ENCODE results near the gene MED27.
"Not testable (repeated sequence)": the region's sequence is repeated elsewhere in the genome, so short reads cannot be mapped to it uniquely, and the experiment has no call there.

Gene MED27

DNA sequence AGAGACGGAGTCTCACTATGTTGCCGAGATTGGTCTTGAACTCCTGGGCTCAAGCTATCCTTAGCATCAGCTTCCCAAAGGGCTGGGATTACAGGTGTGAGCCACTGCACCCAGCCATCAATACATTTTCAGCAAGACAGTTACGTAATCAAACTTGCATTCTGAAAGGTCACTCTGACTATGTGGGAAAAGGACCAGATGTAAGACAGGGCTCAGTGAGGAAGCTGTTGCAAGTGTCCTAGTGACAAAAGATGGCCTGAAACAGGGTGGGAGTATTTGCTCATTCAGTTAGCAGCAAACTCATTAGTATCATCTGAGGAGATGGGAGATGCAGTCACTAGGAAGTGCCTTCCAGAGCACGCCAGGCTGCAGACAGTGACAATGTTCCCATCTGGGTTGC is 16.9 kb downstream of the MED27 start:
- H3K27ac Mint-ChIP-seq, result no peak overlapping the region
- no peak overlapping the region for H3K4me3 Mint-ChIP-seq
- ATAC-seq, result no peak
- H3K4me1 Mint-ChIP-seq, result peaks cover 20% of the 10 kb centered on the region
- peaks cover 72% of the 10 kb centered on the region for H3K36me3 Mint-ChIP-seq
- H3K9me3 Mint-ChIP-seq, result peaks cover 3% of the 10 kb centered on the region
- no peaks in the 10 kb centered on the region for H3K27me3 Mint-ChIP-seq

DNA sequence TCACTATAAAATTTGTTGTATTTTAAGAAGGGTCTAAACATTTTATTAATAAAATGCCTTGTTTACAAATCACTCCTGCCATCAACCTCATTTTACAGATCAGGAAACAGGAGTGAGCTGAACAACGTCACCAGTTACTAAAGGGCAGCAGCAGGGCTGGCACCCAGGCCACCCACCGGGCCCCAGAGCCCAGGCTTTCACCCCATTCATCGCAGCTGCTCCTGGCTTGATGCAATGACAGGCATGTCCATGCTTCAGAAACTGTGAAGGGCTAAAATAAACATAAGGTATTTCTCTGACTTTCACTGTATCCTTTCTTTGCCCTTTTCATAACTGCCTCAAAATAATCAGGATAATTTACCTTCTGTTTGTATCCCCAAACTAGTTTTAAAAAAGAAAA is 18.1 kb downstream of the MED27 start:
- H3K27me3 Mint-ChIP-seq, result no peaks in the 10 kb centered on the region
- ATAC-seq, result no peak
- H3K4me1 Mint-ChIP-seq, result peaks cover 19% of the 10 kb centered on the region
- H3K27ac Mint-ChIP-seq, result no peak overlapping the region
- no peak overlapping the region for H3K4me3 Mint-ChIP-seq
- peaks cover 3% of the 10 kb centered on the region for H3K9me3 Mint-ChIP-seq
- H3K36me3 Mint-ChIP-seq, result peaks cover 65% of the 10 kb centered on the region

DNA sequence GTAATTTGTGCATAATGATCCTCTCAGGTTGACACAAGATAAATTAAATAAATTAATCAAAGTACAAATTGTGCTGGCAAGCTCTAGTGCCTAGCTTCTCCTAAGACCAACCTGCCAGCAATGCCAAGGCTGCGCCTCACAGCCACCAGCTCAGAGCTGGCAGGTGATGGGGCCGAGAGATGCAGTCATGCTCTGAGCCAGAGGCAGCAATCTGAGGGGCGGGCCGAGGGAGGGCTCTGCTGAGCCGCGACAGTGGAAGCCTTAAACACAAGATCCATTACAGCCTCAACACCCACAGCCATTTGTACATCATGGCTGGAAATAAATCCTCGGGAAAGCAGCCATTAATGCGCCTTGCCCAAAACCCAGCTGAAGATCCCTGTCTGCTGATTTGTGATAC is 20.3 kb downstream of the MED27 start:
- H3K4me1 Mint-ChIP-seq, result peaks cover 26% of the 10 kb centered on the region
- no peak for ATAC-seq
- H3K27ac Mint-ChIP-seq, result no peak overlapping the region
- no peaks in the 10 kb centered on the region for H3K27me3 Mint-ChIP-seq
- peaks cover 50% of the 10 kb centered on the region for H3K36me3 Mint-ChIP-seq
- no peak overlapping the region for H3K4me3 Mint-ChIP-seq
- H3K9me3 Mint-ChIP-seq, result peaks cover 3% of the 10 kb centered on the region

DNA sequence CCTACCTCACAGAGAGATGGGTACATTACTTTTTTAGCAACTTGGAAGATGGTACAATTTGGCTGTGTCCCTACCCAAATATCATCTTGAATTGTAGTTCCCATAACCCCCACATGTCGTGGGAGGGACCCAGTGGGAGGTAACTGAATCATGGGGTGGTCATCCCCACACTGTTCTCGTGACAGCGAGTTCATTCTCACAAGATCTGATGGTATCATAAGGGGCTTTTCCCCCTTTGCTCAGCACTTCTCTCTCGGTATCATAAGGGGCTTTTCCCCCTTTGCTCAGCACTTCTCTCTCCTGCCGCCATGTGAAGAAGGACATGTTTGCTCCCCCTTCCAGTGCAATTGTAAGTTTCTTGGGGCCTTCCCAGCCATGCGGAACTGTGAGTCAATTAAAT is 21.4 kb downstream of the MED27 start:
- H3K27me3 Mint-ChIP-seq, H3K27ac Mint-ChIP-seq, H3K9me3 Mint-ChIP-seq, H3K4me3 Mint-ChIP-seq, ATAC-seq: not testable (repeated sequence)
- Mint-ChIP-seq H3K4me1 (peaks cover 29% of the 10 kb centered on the region), H3K36me3 (peaks cover 41% of the 10 kb centered on the region)

DNA sequence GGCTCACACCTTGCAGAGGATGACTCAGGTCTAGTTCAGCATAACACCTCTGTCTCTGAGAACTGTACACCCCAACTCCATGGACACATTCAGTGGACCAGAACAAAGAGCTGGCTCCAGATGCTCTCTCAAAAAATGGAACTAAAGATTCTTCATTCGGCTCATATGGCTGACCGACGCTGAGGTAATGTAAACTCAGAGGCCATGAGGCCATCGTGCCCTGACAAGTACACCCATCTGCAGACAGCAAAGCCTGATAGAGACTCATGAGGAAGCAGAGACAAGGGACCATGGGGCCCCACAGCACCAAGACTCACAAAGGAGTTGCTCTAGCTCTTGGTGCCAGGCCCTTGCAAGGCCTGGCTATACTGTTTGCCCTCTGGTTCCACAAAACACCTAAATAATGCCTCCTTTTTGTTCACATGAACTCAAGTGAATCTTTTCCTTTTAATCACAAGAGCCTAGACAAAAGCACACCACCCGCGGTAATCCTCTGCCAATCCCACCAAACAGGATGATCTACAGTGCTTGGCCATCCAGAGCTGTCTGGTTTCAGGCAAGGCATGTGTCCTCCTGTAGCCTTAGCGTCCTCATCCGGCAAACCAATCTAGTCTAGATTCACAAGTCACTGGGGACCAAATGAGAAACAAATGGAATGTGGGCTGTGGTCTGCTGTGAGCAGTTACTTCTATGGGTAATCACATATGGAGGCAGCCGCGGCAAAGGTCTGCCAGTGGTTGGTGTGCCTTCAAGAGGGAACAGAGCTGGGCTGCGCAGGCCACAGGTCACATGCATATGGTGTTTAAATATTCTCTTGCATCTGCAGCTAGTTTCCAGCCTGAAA is 22.7 kb downstream of the MED27 start:
- no peak for ATAC-seq
- Mint-ChIP-seq H3K4me3 (no peak overlapping the region), H3K36me3 (peaks cover 36% of the 10 kb centered on the region)

DNA sequence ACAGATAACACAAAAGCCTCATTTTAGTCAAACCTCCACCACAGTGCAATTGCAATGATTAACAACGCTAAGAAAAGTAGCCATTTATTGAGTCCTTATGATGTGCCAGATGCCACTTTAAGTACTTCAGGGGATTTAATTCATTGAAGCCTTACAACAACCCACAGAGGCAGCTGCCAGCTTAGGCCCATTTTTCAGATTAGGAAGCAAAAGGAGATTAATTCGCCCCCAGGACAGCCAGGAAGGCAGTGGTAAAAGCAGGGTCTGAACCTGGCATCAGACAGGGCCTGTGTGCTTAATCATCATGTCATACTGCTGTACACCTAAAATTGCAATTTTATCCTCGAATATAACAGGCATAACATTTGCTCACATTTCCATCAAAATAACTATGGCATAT is 23.9 kb downstream of the MED27 start:
- Mint-ChIP-seq H3K27ac (no peak overlapping the region), H3K9me3 (peaks cover 3% of the 10 kb centered on the region), H3K27me3 (no peaks in the 10 kb centered on the region), H3K36me3 (peaks cover 29% of the 10 kb centered on the region), H3K4me1 (peaks cover 22% of the 10 kb centered on the region), H3K4me3 (no peak overlapping the region)
- no peak for ATAC-seq

More for the DNA sequence above, 22.7 kb downstream of the MED27 start:
- Mint-ChIP-seq H3K9me3 (peaks cover 3% of the 10 kb centered on the region), H3K27me3 (no peaks in the 10 kb centered on the region), H3K4me1 (peaks cover 25% of the 10 kb centered on the region), H3K27ac (no peak overlapping the region)

DNA sequence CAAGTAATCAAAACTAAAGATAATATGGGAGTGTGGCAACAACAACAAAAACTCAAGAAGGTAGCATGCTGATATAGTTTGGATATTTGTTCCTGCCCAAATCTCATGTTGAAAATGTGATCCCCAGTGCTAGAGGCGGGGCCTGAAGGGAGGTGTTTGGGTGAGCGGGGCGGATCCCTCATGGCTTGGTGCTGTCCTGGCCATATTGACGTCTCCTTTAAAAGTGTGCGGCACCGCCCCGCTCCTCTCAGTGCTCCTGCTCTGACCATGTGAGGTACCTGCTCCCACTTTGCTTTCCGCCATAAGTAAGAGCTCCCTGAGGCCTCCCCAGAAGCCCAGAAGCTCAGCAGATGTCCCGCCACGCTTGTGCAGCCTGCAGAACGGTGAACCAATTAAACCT is 25.6 kb downstream of the MED27 start:
- Mint-ChIP-seq H3K9me3 (peaks cover 3% of the 10 kb centered on the region), H3K27ac (no peak overlapping the region), H3K4me1 (peaks cover 31% of the 10 kb centered on the region), H3K36me3 (peaks cover 26% of the 10 kb centered on the region), H3K27me3 (no peaks in the 10 kb centered on the region), H3K4me3 (no peak overlapping the region)
- no peak for ATAC-seq

DNA sequence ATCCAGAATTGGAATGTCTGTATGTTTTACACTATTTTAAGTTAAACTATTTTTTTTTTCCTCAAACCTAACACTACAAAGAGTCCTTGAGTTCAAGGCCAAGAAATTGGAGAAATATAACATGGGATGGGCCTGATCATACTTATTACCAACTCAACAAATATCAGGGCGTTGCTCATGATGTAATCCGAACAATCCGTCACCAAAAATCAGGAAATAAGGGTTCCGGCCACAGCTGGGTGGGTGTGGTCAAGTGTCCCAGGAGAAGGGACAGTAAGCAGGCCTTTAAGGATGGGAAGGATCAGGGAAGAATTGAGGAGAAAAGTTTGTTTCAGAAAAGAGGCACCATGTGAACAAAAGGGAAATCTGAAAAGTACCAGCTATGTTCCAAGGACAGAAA is 29.8 kb downstream of the MED27 start:
- Mint-ChIP-seq H3K4me3 (no peak overlapping the region), H3K4me1 (peaks cover 24% of the 10 kb centered on the region), H3K27me3 (no peaks in the 10 kb centered on the region), H3K27ac (no peak overlapping the region), H3K9me3 (no peaks in the 10 kb centered on the region), H3K36me3 (peaks cover 20% of the 10 kb centered on the region)
- ATAC-seq, result no peak

DNA sequence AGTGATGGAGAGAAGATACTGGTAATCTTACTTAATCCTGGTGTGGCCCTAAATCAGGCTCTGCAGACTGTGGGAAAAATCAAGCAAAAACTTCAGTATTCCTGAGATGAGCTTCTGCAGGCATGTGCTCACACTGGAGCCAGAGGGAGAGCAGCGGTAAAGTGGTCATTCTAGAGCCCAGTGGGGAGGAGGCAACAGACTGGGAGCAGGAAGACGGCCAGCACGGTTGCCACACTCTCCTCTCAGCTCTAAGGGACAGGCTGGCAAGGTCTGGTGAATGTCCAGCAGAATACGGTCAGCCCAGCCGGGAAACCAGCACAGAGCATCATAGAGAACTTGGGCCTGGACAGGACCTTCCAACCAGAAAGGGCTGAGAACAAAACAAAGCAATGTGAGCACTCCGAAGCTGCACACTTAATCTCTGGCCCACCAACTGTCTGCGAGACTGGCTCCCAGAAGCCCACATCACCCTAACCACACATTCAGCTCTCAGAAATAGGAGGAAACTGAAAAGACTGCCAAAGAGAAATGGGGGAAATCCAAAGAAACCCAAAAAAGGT is 30.3 kb downstream of the MED27 start:
- H3K9me3 Mint-ChIP-seq, result no peaks in the 10 kb centered on the region
- H3K27me3 Mint-ChIP-seq, result no peaks in the 10 kb centered on the region
- no peak overlapping the region for H3K27ac Mint-ChIP-seq
- H3K36me3 Mint-ChIP-seq, result peaks cover 20% of the 10 kb centered on the region
- no peak for ATAC-seq
- peaks cover 19% of the 10 kb centered on the region for H3K4me1 Mint-ChIP-seq
- no peak overlapping the region for H3K4me3 Mint-ChIP-seq

DNA sequence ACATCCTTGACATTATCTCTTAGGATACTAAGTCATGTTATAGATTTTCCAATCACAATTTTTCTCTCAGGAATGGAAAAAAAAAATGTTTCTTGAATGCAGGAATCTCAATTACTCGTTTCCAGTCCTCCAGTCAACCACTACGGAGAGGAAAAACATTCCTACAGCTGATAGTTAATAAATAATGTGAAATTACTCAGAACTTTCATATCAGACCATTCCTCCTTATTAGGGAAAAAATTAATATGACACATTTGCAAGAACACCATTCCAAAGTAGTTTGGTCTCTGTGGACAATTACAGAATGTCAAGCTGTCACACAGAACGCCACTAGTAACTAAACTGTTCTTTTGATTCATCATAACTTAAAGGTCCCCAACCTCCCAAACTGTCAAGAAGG is 31.5 kb downstream of the MED27 start:
- peaks cover 15% of the 10 kb centered on the region for H3K4me1 Mint-ChIP-seq
- H3K4me3 Mint-ChIP-seq, result no peak overlapping the region

DNA sequence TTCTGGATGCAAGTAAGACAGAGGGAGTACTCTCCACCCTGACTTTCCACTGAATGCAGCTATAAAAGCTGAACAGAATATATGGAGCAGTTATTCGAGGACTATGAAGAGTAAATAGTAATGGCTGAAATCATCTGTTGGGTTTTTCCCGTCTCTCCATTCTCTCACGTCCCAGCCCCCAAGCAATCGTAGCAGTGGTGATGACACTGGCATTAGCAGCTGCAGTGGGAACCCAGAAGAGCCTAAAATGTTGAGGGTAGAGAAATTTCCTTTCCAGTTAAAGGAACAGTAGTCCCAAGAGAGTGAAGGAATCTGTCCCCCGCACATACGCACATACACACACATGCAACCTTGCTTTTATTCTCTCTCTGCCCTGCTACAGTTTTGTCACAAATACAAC is 33.2 kb downstream of the MED27 start:
- ATAC-seq, result no peak
- H3K36me3 Mint-ChIP-seq, result peaks cover 26% of the 10 kb centered on the region
- no peaks in the 10 kb centered on the region for H3K9me3 Mint-ChIP-seq
- H3K27me3 Mint-ChIP-seq, result no peaks in the 10 kb centered on the region
- H3K4me3 Mint-ChIP-seq, result no peak overlapping the region
- peaks cover 15% of the 10 kb centered on the region for H3K4me1 Mint-ChIP-seq
- H3K27ac Mint-ChIP-seq, result no peak overlapping the region

More for the DNA sequence above, 31.5 kb downstream of the MED27 start:
- H3K36me3 Mint-ChIP-seq, result peaks cover 20% of the 10 kb centered on the region
- no peaks in the 10 kb centered on the region for H3K9me3 Mint-ChIP-seq
- H3K27ac Mint-ChIP-seq, result no peak overlapping the region
- H3K27me3 Mint-ChIP-seq, result no peaks in the 10 kb centered on the region
- ATAC-seq, result no peak

DNA sequence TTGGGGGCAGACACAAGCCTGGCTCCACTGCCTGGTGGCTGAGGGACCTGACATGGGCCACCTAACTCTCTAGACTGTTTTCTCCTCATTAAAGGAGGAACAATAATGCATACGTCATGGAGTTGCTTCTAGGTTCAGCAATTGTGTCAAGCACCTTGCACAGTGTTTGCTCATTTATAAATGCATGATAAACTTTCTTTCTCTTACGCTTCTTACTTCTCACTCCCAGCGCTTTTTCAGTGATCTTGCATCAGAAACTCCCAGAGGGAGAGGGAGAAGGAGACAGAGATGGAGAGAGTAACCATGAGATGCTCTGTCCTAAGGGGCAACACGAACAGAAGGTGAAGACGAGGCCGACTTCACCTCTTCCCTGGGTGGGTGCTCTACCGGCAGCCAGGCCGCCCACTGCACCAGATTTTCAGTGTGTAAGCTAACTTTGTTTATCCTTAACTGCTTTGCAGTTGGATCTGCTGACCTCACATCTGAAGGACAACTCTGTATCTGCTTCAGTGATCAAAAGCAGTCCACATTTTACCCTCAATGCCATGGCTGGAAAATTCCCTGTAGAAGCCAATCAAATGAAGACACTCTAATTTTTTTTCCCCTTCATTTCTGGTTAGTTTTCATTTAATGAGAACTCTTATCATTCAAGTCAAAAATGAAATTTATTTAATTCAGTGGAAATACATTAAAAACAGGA is 35.3 kb downstream of the MED27 start:
- ATAC-seq, result no peak
- Mint-ChIP-seq H3K36me3 (peaks cover 21% of the 10 kb centered on the region), H3K4me1 (peaks cover 16% of the 10 kb centered on the region), H3K27me3 (no peaks in the 10 kb centered on the region), H3K27ac (no peak overlapping the region), H3K9me3 (no peaks in the 10 kb centered on the region), H3K4me3 (no peak overlapping the region)

DNA sequence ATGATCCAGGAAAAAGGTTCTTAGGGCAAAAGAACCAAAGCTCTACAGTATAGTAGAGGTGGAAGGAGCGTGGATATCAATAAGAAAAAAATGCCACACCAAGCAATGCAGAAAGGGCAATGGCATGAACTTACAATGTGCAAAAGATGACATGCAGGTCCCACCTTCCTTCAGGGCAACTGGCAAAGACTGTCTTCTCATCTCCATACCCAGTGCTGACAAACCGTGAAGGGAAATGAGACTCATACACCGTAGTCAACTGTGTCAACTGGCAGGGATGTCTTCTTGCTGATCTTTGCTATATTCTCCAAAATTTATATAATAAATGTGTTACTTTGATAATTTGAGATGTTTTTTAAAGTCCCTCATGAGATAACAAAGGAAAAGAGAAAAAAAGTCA is 36.0 kb downstream of the MED27 start:
- no peaks in the 10 kb centered on the region for H3K27me3 Mint-ChIP-seq

DNA sequence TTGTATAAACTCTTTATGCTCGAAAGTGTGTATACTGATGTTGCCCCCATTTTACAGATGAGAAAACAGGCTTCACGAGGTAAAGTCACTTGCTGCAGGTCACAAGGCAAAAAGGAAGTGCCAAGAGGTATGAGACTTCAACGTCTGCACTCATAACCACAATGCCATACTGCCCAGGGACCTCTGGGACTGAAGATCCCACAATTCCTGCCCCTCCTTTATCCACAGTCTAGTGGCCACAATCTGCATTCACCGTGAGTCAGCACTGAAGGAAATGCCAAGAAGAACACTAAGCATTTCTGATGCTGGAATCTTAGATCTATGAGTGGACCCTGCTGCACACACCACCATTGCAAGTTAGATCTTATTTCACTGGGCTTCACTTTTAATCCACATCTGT is 37.3 kb downstream of the MED27 start:
- Mint-ChIP-seq H3K9me3 (no peaks in the 10 kb centered on the region), H3K4me3 (no peak overlapping the region), H3K27me3 (no peaks in the 10 kb centered on the region), H3K27ac (no peak overlapping the region), H3K4me1 (peaks cover 6% of the 10 kb centered on the region), H3K36me3 (peaks cover 12% of the 10 kb centered on the region)
- no peak for ATAC-seq

More for the DNA sequence above, 36.0 kb downstream of the MED27 start:
- no peaks in the 10 kb centered on the region for H3K9me3 Mint-ChIP-seq
- H3K4me3 Mint-ChIP-seq, result no peak overlapping the region
- no peak for ATAC-seq
- peaks cover 15% of the 10 kb centered on the region for H3K36me3 Mint-ChIP-seq
- no peak overlapping the region for H3K27ac Mint-ChIP-seq
- peaks cover 9% of the 10 kb centered on the region for H3K4me1 Mint-ChIP-seq

DNA sequence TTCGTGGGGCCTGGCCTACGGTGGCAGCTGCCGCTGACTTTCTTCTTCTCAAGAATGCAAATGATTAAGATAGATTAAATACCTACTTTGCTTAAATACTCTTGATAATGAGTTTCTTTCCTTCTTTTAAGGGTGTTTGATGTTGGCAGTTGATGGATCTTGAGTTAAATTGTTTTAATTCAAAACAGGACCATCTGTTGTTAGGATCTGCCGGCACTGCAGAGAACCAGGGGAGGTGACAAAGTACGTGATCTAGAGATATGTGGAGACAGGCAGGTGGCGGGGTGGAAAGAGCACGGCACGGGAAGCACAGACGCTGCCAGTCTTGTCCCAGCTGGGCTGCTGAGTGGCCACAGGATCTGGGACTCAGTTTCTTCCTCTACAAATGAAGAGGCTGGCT is 37.9 kb downstream of the MED27 start:
- no peak overlapping the region for H3K27ac Mint-ChIP-seq
- no peaks in the 10 kb centered on the region for H3K27me3 Mint-ChIP-seq
- peaks cover 12% of the 10 kb centered on the region for H3K36me3 Mint-ChIP-seq
- no peak overlapping the region for H3K4me3 Mint-ChIP-seq
- ATAC-seq, result no peak
- H3K9me3 Mint-ChIP-seq, result no peaks in the 10 kb centered on the region
- peaks cover 9% of the 10 kb centered on the region for H3K4me1 Mint-ChIP-seq

DNA sequence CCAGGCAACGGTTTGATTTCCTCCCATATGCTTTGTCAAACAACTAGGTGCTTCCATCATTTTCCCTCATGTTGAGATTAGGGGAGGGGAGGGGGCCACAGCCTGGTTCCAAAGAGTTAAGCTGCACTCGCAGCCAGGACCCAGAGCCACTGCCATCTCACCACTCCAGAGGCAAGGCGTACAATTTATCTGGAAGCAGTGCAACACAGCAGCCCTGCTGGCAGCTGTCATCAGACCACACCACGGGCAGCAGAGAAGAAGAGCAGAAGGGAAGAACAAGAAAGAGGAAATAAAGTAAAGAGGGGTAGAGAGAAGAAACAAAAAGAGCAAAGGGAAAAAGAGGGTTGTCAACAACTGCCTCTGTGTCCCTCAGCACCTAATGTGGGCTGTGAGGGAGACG is 38.9 kb downstream of the MED27 start:
- no peak overlapping the region for H3K27ac Mint-ChIP-seq
- H3K36me3 Mint-ChIP-seq, result peaks cover 12% of the 10 kb centered on the region
- H3K27me3 Mint-ChIP-seq, result no peaks in the 10 kb centered on the region
- H3K9me3 Mint-ChIP-seq, result no peaks in the 10 kb centered on the region
- no peak overlapping the region for H3K4me3 Mint-ChIP-seq
- no peak for ATAC-seq
- peaks cover 19% of the 10 kb centered on the region for H3K4me1 Mint-ChIP-seq
